HCT116 (cell line): ENCODE results near the gene FNDC5. TPM values are rescaled to one million over a fixed set of nuclear protein-coding genes. Genes with fewer than 3 reads are reported as not detected.

Experiments
- ATAC-seq: fragments of 200-7000 bp; cut with Tn5 transposase; 2 replicates; pipeline ENCODE4 v1.9.1; 2020; ENCODE audit warnings: mild to moderate bottlenecking, moderate library complexity
- BruUV-seq: library from RNA; stranded (reverse); fragments of 400-500 nt; replicated peaks from 2 replicates; lab custom pipeline; 2021; lab: Mats Ljungman, UMichigan
- CTCF ChIA-PET: fragments of 300-600 bp; sonication (Branson Sonifier 250); formaldehyde crosslinking; loops from one replicate; lab custom pipeline; 2021; ENCODE audit warnings: antibody characterized with exemption; lab: Charles Lee
- POLR2A ChIA-PET: fragments of 300-600, 350-600 bp; sonication (Branson Sonifier 250); formaldehyde crosslinking; loops from one replicate; lab custom pipeline; 2021; ENCODE audit warnings: antibody characterized with exemption; lab: Charles Lee
- RAD21 ChIA-PET, 2 experiments: fragments of 300-600 bp; sonication (Branson Sonifier 250); formaldehyde crosslinking; loops; one replicate each; lab custom pipeline; 2023; ENCODE audit warnings: low total read pairs in 2 of 2; ENCODE audit not compliant: uncharacterized antibody in 2 of 2, unreplicated experiment in 2 of 2, low non-redundant PET in 1 of 2; lab: Charles Lee
- DNase-seq: peaks from one replicate; pipeline ENCODE4 v3.0.0-alpha.2; 2010; ENCODE audit warnings: low read depth, low spot score
- H2AFZ ChIP-seq: fragments of 200-600 bp; shearing (Covaris generic), sonication (generic); 2 replicates; pipeline ENCODE4 v1.6.1; 2017; ENCODE audit warnings: low read depth, mixed run types, mixed read lengths, antibody characterized with exemption, low read length; ENCODE audit not compliant: poor library complexity, severe bottlenecking
- H3K27ac ChIP-seq: 2 replicates; pipeline ENCODE4 v1.5.1; 2012; ENCODE audit warnings: low read depth, low read length
- H3K27me3 ChIP-seq: fragments of 200-600 bp; sonication (generic); 2 replicates; pipeline ENCODE4 v1.6.1; 2016; ENCODE audit warnings: mixed run types, low read length, mixed read lengths; ENCODE audit not compliant: insufficient read depth
- H3K36me3 ChIP-seq, 2 experiments: fragments of 200-500 bp in 1 of 2; fragments of 200-600 bp in 1 of 2; sonication (Bioruptor generic) in 1 of 2; sonication (generic) in 1 of 2; 2 replicates each; pipeline versions ENCODE4 v1.5.1 to v1.6.1; 2014 to 2016; ENCODE audit warnings: low read length in 2 of 2, inconsistent platforms in 1 of 2, mixed read lengths in 1 of 2, mixed run types in 1 of 2; ENCODE audit not compliant: insufficient read depth in 2 of 2, control insufficient read depth in 1 of 2
- H3K4me1 ChIP-seq, 2 experiments: fragments of 200-600 bp in 1 of 2; sonication (generic) in 1 of 2; 2 replicates each; pipeline versions ENCODE4 v1.5.1 to v1.6.1; 2012 to 2017; ENCODE audit warnings: low read length in 2 of 2, inconsistent platforms in 1 of 2, mild to moderate bottlenecking in 1 of 2, mixed read lengths in 1 of 2, mixed run types in 1 of 2, moderate library complexity in 1 of 2; ENCODE audit not compliant: insufficient read depth in 2 of 2, control insufficient read depth in 1 of 2
- H3K4me2 ChIP-seq: fragments of 200-600 bp; sonication (generic); 2 replicates; pipeline ENCODE4 v1.6.1; 2017; ENCODE audit warnings: mixed run types, low read length, mixed read lengths
- H3K4me3 ChIP-seq, 2 experiments: fragments of 200-600 bp in 1 of 2; sonication (generic) in 1 of 2; replicated peaks in 1 of 2; 2 replicates each; pipeline ENCODE4 v1.5.1; 2011 to 2016; ENCODE audit warnings: low read length in 2 of 2, control low read depth in 1 of 2, low read depth in 1 of 2, mild to moderate bottlenecking in 1 of 2, mixed read lengths in 1 of 2, mixed run types in 1 of 2
- H3K79me2 ChIP-seq: fragments of 200-600 bp; sonication (generic); 2 replicates; pipeline ENCODE4 v1.6.1; 2017; ENCODE audit warnings: mild to moderate bottlenecking, mixed run types, low read length, moderate library complexity, mixed read lengths; ENCODE audit not compliant: insufficient read depth
- H3K9ac ChIP-seq: fragments of 200-600 bp; sonication (generic); 2 replicates; pipeline ENCODE4 v1.6.1; 2016; ENCODE audit warnings: low read length, mixed read lengths
- H3K9me2 ChIP-seq: fragments of 200-600 bp; sonication (generic), shearing (Covaris generic); 2 replicates; pipeline ENCODE4 v1.6.1; 2017; ENCODE audit warnings: mixed run types, mild to moderate bottlenecking, moderate library complexity; ENCODE audit not compliant: insufficient read depth
- H3K9me3 ChIP-seq, 2 experiments: fragments of 200-500 bp in 1 of 2; fragments of 200-600 bp in 1 of 2; sonication (Bioruptor generic) in 1 of 2; sonication (generic) in 1 of 2; 2 replicates each; pipeline ENCODE4 v1.6.1; 2014 to 2017; ENCODE audit warnings: low read length in 2 of 2, mixed read lengths in 2 of 2, inconsistent platforms in 1 of 2, low read depth in 1 of 2, mild to moderate bottlenecking in 1 of 2, mixed run types in 1 of 2, moderate library complexity in 1 of 2; ENCODE audit not compliant: control insufficient read depth in 1 of 2, insufficient read depth in 1 of 2
- H4K20me1 ChIP-seq: fragments of 200-600 bp; sonication (generic), shearing (Covaris generic); 2 replicates; pipeline ENCODE4 v1.6.1; 2017; ENCODE audit warnings: mixed run types, mild to moderate bottlenecking, moderate library complexity; ENCODE audit not compliant: insufficient read depth
- CBX3 ChIP-seq: IDR thresholded peaks from 2 replicates; pipeline ENCODE4 v1.6.1; 2012; ENCODE audit warnings: low read depth
- CEBPB ChIP-seq: IDR thresholded peaks from 2 replicates; pipeline ENCODE4 v1.6.1; 2012; ENCODE audit warnings: low read depth
- EGR1 ChIP-seq: IDR thresholded peaks from 2 replicates; pipeline ENCODE4 v1.6.1; 2012; ENCODE audit warnings: low read depth
- ELF1 ChIP-seq: IDR thresholded peaks from 2 replicates; pipeline ENCODE4 v1.6.1; 2012; ENCODE audit warnings: low read depth, borderline replicate concordance
- EZH2phosphoT487 ChIP-seq: fragments of 200-600 bp; IDR thresholded peaks from 2 replicates; pipeline ENCODE4 v1.6.1; 2018; ENCODE audit warnings: antibody characterized with exemption, borderline replicate concordance
- JUND ChIP-seq: IDR thresholded peaks from 2 replicates; pipeline ENCODE4 v1.6.1; 2012
- POLR2A ChIP-seq: IDR thresholded peaks from 2 replicates; pipeline ENCODE4 v1.7.0; 2011; ENCODE audit warnings: borderline replicate concordance; ENCODE audit not compliant: insufficient read depth, insufficient read length; ENCODE audit errors: extremely low read depth
- POLR2AphosphoS5 ChIP-seq: IDR thresholded peaks from 2 replicates; pipeline ENCODE4 v1.6.1; 2011; ENCODE audit warnings: mild to moderate bottlenecking, low read depth, low read length, moderate library complexity
- RAD21 ChIP-seq: IDR thresholded peaks from 2 replicates; pipeline ENCODE4 v1.6.1; 2012; ENCODE audit warnings: low read depth, mild to moderate bottlenecking
- SIN3A ChIP-seq: IDR thresholded peaks from 2 replicates; pipeline ENCODE4 v1.6.1; 2012; ENCODE audit warnings: low read depth
- SP1 ChIP-seq: IDR thresholded peaks from 2 replicates; pipeline ENCODE4 v1.6.1; 2012; ENCODE audit warnings: low read depth
- SRF ChIP-seq: IDR thresholded peaks from 2 replicates; pipeline ENCODE4 v1.6.1; 2012; ENCODE audit warnings: low read depth
- TCF7L2 ChIP-seq: IDR thresholded peaks from 2 replicates; pipeline ENCODE4 v1.7.0; 2011; ENCODE audit warnings: borderline replicate concordance, inconsistent platforms; ENCODE audit not compliant: insufficient read depth, insufficient read length; ENCODE audit errors: extremely low read depth
- ZBTB33 ChIP-seq: IDR thresholded peaks from 2 replicates; pipeline ENCODE4 v1.6.1; 2011; ENCODE audit warnings: mild to moderate bottlenecking, low read length, moderate library complexity; ENCODE audit not compliant: insufficient replicate concordance; ENCODE audit errors: extremely low read depth
- intact Hi-C: fragments of 100-400 bp; cut with micrococcal nuclease; formaldehyde crosslinking; loops from 2 replicates; pipeline ENCODE4 v1.10.0; 2022
- total RNA-seq: library from RNA; stranded (reverse); gene quantifications from one replicate; pipeline ENCODE4 v1.2.1, GENCODE V29; 2021; ENCODE audit not compliant: unreplicated experiment

Gene FNDC5
- total RNA-seq, 1 experiment from 2014 or later, result not detected

- TF ChIP-seq CEBPB (no peak), EZH2phosphoT487 (no peak), SRF (no peak), CBX3 (no peak), POLR2A (no peak), JUND (no peak), ZBTB33 (no peak)
These were observed 7.9 kb upstream of the FNDC5 start (continued) for GRCh38 chr1:32878637-32879041.

GRCh38 chr1:32878183-32878582 is 7.5 kb upstream of the FNDC5 start:
- intact Hi-C loops, result no loop called here
- CTCF ChIA-PET, result interaction anchor here (0.8 to 2.2 kb wide), 2 partner anchors 203 to 209 kb away, joined by 5 to 6 read pairs; partner anchors contain the start of gene AZIN2

More at GRCh38 chr1:32878183-32878582, 7.5 kb upstream of the FNDC5 start:
- H3K27me3 ChIP-seq, result no peaks in the 10 kb centered on the region
- no TSS peak for BruUV-seq
- ChIA-PET RAD21 (interaction anchor here (0.6 to 1.0 kb wide), 2 partner anchors 208 kb away, joined by 3 read pairs; no protein-coding TSS in a partner anchor), POLR2A (no interaction called here)
- no peaks in the 10 kb centered on the region for H3K79me2 ChIP-seq
- no peak overlapping the region for H2AFZ ChIP-seq
- no peak for DNase-seq
- H3K4me1 ChIP-seq, result peaks cover 0 to 13% of the 10 kb centered on the region in 2 experiments; a peak in 3 of 4 replicates
- no peak overlapping the region for H3K9ac ChIP-seq
- no peak overlapping the region for H3K27ac ChIP-seq
- no peaks in the 10 kb centered on the region for H3K9me2 ChIP-seq
- ATAC-seq, result no peak
- H4K20me1 ChIP-seq, result no peaks in the 10 kb centered on the region
- no peak overlapping the region for H3K4me3 ChIP-seq
- TF ChIP-seq POLR2AphosphoS5, result no peak
- TF ChIP-seq EGR1, result no peak
- no peak for TF ChIP-seq TCF7L2
- TF ChIP-seq ELF1, result no peak
- TF ChIP-seq JUND, result no peak
- no peak for TF ChIP-seq SP1
- TF ChIP-seq SIN3A, result no peak
- no peak for TF ChIP-seq RAD21
- no peak overlapping the region for H3K4me2 ChIP-seq
- no peaks in the 10 kb centered on the region for H3K36me3 ChIP-seq
- H3K9me3 ChIP-seq, result no peaks in the 10 kb centered on the region
